Measurements from ENCODE around the gene GARNL3.

GARNL3 gene

GRCh38 chr9:127390563-127390962 lies 126.0 kb downstream of the GARNL3 start:
- no peak for DNase-seq
- in situ Hi-C loops (cut with HindIII; ENCODE audit: low pct_ligation_motif_present, low pct_unique_long_range_greater_than_20kb, low sequenced_read_pairs): no loop called here

GRCh38 chr9:127392166-127392565 lies 127.6 kb downstream of the GARNL3 start:
- in situ Hi-C loops (cut with HindIII; ENCODE audit: low pct_ligation_motif_present, low pct_unique_long_range_greater_than_20kb, low sequenced_read_pairs): no loop called here
- DNase-seq: no peak

- in situ Hi-C loops (cut with HindIII; ENCODE audit: low pct_ligation_motif_present, low pct_unique_long_range_greater_than_20kb, low sequenced_read_pairs): no loop called here
- DNase-seq: no peak
Measured at GRCh38 chr9:127392976-127393375, 128.4 kb downstream of the GARNL3 start.

GRCh38 chr9:127393645-127394044 lies 129.1 kb downstream of the GARNL3 start:
- no peak for DNase-seq
- in situ Hi-C loops (cut with HindIII; ENCODE audit: low pct_ligation_motif_present, low pct_unique_long_range_greater_than_20kb, low sequenced_read_pairs): no loop called here

GRCh38 chr9:127395497-127396252 lies 131.1 kb downstream of the GARNL3 start:
- in situ Hi-C loops (cut with HindIII; ENCODE audit: low pct_ligation_motif_present, low pct_unique_long_range_greater_than_20kb, low sequenced_read_pairs): no loop called here
- no peak for DNase-seq

- no peak for DNase-seq
- in situ Hi-C loops (cut with HindIII; ENCODE audit: low pct_ligation_motif_present, low pct_unique_long_range_greater_than_20kb, low sequenced_read_pairs): no loop called here
Measured at GRCh38 chr9:127396253-127396807, 131.8 kb downstream of the GARNL3 start.

GRCh38 chr9:127396808-127397645 lies 132.5 kb downstream of the GARNL3 start, which contains the start of gene SLC2A8:
TSS of gene SLC2A8 (plus strand) at chr9:127397169. CDS start at chr9:127397231, 62 bp downstream.
- peak; percentile 99 for DNase-seq
- in situ Hi-C loops (cut with HindIII; ENCODE audit: low pct_ligation_motif_present, low pct_unique_long_range_greater_than_20kb, low sequenced_read_pairs): no loop called here

GRCh38 chr9:127397646-127398274 lies 133.2 kb downstream of the GARNL3 start:
- peak; percentile 33 for DNase-seq
- in situ Hi-C loops (cut with HindIII; ENCODE audit: low pct_ligation_motif_present, low pct_unique_long_range_greater_than_20kb, low sequenced_read_pairs): no loop called here

GRCh38 chr9:127398275-127398647 lies 133.7 kb downstream of the GARNL3 start:
- DNase-seq: no peak
- in situ Hi-C loops (cut with HindIII; ENCODE audit: low pct_ligation_motif_present, low pct_unique_long_range_greater_than_20kb, low sequenced_read_pairs): no loop called here

- no peak for DNase-seq
- in situ Hi-C loops (cut with HindIII; ENCODE audit: low pct_ligation_motif_present, low pct_unique_long_range_greater_than_20kb, low sequenced_read_pairs): no loop called here
Measured at GRCh38 chr9:127398715-127399400, 134.3 kb downstream of the GARNL3 start.

- DNase-seq: no peak
- in situ Hi-C loops (cut with HindIII; ENCODE audit: low pct_ligation_motif_present, low pct_unique_long_range_greater_than_20kb, low sequenced_read_pairs): no loop called here
Measured at GRCh38 chr9:127399736-127400269, 135.2 kb downstream of the GARNL3 start.

GRCh38 chr9:127402401-127403090 lies 138.0 kb downstream of the GARNL3 start:
- DNase-seq: no peak
- in situ Hi-C loops (cut with HindIII; ENCODE audit: low pct_ligation_motif_present, low pct_unique_long_range_greater_than_20kb, low sequenced_read_pairs): no loop called here

- in situ Hi-C loops (cut with HindIII; ENCODE audit: low pct_ligation_motif_present, low pct_unique_long_range_greater_than_20kb, low sequenced_read_pairs): no loop called here
- DNase-seq: no peak
Measured at GRCh38 chr9:127403507-127404192, 139.1 kb downstream of the GARNL3 start.

- no peak for DNase-seq
- in situ Hi-C loops (cut with HindIII; ENCODE audit: low pct_ligation_motif_present, low pct_unique_long_range_greater_than_20kb, low sequenced_read_pairs): no loop called here
Measured at GRCh38 chr9:127404631-127405030, 140.1 kb downstream of the GARNL3 start.

- in situ Hi-C loops (cut with HindIII; ENCODE audit: low pct_ligation_motif_present, low pct_unique_long_range_greater_than_20kb, low sequenced_read_pairs): no loop called here
- DNase-seq: no peak
Measured at GRCh38 chr9:127405344-127406125, 141.0 kb downstream of the GARNL3 start.

GRCh38 chr9:127406799-127407491 lies 142.4 kb downstream of the GARNL3 start:
- in situ Hi-C loops (cut with HindIII; ENCODE audit: low pct_ligation_motif_present, low pct_unique_long_range_greater_than_20kb, low sequenced_read_pairs): no loop called here

More at GRCh38 chr9:127406799-127407491, 142.4 kb downstream of the GARNL3 start:
- no peak for DNase-seq

Data from ACHN (cell line).